Panc1 (cell line): ENCODE results near the gene RNF17. TPM values are rescaled to one million over a fixed set of nuclear protein-coding genes. Genes with fewer than 3 reads are reported as not detected.

Source experiments
- ATAC-seq: fragments of 200-7000 bp; cut with Tn5 transposase; 2 replicates; pipeline ENCODE4 v1.9.1; 2020; ENCODE audit warnings: mild to moderate bottlenecking, moderate library complexity
- BruUV-seq: library from RNA; stranded (reverse); fragments of 400-500 nt; replicated peaks from 2 replicates; lab custom pipeline; 2021; lab: Mats Ljungman, UMichigan
- CTCF ChIA-PET: fragments of 300-600 bp; sonication (Branson Sonifier 250); formaldehyde crosslinking; loops from one replicate; lab custom pipeline; 2022; ENCODE audit warnings: antibody characterized with exemption; lab: Charles Lee
- POLR2A ChIA-PET: fragments of 300-600 bp; sonication (Branson Sonifier 250); formaldehyde crosslinking; loops from one replicate; lab custom pipeline; 2022; ENCODE audit warnings: antibody characterized with exemption; lab: Charles Lee
- DNase-seq: peaks from one replicate; pipeline ENCODE4 v3.0.0-alpha.2; 2010; ENCODE audit warnings: low read depth, low spot score
- H3K27ac ChIP-seq: 2 replicates; pipeline ENCODE4 v1.5.1; 2011; ENCODE audit warnings: mild to moderate bottlenecking, low read length, inconsistent platforms
- H3K27me3 ChIP-seq: fragments of 200-500 bp; sonication (Bioruptor generic); 2 replicates; pipeline ENCODE4 v1.6.0; 2014; ENCODE audit warnings: low read length, inconsistent platforms; ENCODE audit not compliant: control insufficient read depth, insufficient read depth
- H3K36me3 ChIP-seq: fragments of 200-500 bp; sonication (Bioruptor generic); 2 replicates; pipeline ENCODE4 v1.5.1; 2014; ENCODE audit warnings: inconsistent platforms, mild to moderate bottlenecking, low read length, moderate library complexity; ENCODE audit not compliant: control insufficient read depth, insufficient read depth
- H3K4me1 ChIP-seq: 2 replicates; pipeline ENCODE4 v1.5.1; 2011; ENCODE audit warnings: inconsistent platforms, mild to moderate bottlenecking, low read length, moderate library complexity; ENCODE audit not compliant: control insufficient read depth, insufficient read depth
- H3K4me3 ChIP-seq, 2 experiments: 2 replicates each; pipeline ENCODE4 v1.5.1; 2011 to 2012; ENCODE audit warnings: low read depth in 2 of 2, low read length in 2 of 2, mild to moderate bottlenecking in 2 of 2, inconsistent platforms in 1 of 2, moderate library complexity in 1 of 2
- H3K9me3 ChIP-seq: fragments of 200-500 bp; sonication (Bioruptor generic); 2 replicates; pipeline ENCODE4 v1.5.1; 2014; ENCODE audit warnings: low read depth, mild to moderate bottlenecking, inconsistent platforms, low read length, moderate library complexity; ENCODE audit not compliant: control insufficient read depth, insufficient read depth
- POLR2AphosphoS5 ChIP-seq: IDR thresholded peaks from 2 replicates; pipeline ENCODE4 v1.6.1; 2012; ENCODE audit warnings: mild to moderate bottlenecking, low read depth, low read length, moderate library complexity
- REST ChIP-seq, 2 experiments: IDR thresholded peaks; 2 replicates each; pipeline ENCODE4 v1.6.1; 2011 to 2012; ENCODE audit warnings: low read depth in 2 of 2, control low read depth in 1 of 2, low read length in 1 of 2, mild to moderate bottlenecking in 1 of 2, moderate library complexity in 1 of 2; ENCODE audit not compliant: insufficient read depth in 1 of 2
- SIN3A ChIP-seq: IDR thresholded peaks from 2 replicates; pipeline ENCODE4 v1.6.1; 2012; ENCODE audit warnings: low read depth, mild to moderate bottlenecking, low read length, moderate library complexity, borderline replicate concordance; ENCODE audit not compliant: insufficient read depth
- TCF7L2 ChIP-seq: IDR thresholded peaks from 2 replicates; pipeline ENCODE4 v1.6.1; 2011; ENCODE audit warnings: mild to moderate bottlenecking, low read depth, low read length, inconsistent platforms
- in situ Hi-C: cut with HindIII; loops from 2 replicates; pipeline ENCODE4 v1.10.0; 2016; ENCODE audit warnings: low sequenced_read_pairs, low pct_unique_long_range_greater_than_20kb
- intact Hi-C: fragments of 100-400 bp; cut with micrococcal nuclease; formaldehyde crosslinking; loops from one replicate; pipeline ENCODE4 v1.10.0; 2022; ENCODE audit not compliant: unreplicated experiment
- total RNA-seq: library from RNA; stranded (reverse); gene quantifications from one replicate; pipeline ENCODE4 v1.2.1, GENCODE V29; 2021; ENCODE audit not compliant: unreplicated experiment
- TF ChIP-seq, protein P1 (sequence below): fragments of 450-650 bp; IDR thresholded peaks from 2 replicates; pipeline ENCODE4 v1.5.1; 2017; ENCODE audit warnings: mild to moderate bottlenecking

The RNF17 gene
- total RNA-seq, 1 experiment from 2014 or later: not detected

GRCh38 chr13:24746618-24747247 lies 17.2 kb upstream of the RNF17 start:
- peak overlapping the region; percentile 36 to 42 for H3K4me3 ChIP-seq
- intact Hi-C loops: no loop called here
- CTCF ChIA-PET: no interaction called here
- DNase-seq (no peak), ATAC-seq (peak; percentile 78)
- no peaks in the 10 kb centered on the region for H3K27me3 ChIP-seq
- in situ Hi-C loops: no loop called here
- H3K4me1 ChIP-seq: no peaks in the 10 kb centered on the region
- BruUV-seq: no TSS peak
- H3K27ac ChIP-seq: no peak overlapping the region
- no peaks in the 10 kb centered on the region for H3K9me3 ChIP-seq
- H3K36me3 ChIP-seq: no peaks in the 10 kb centered on the region
- TF ChIP-seq, protein P1, sequence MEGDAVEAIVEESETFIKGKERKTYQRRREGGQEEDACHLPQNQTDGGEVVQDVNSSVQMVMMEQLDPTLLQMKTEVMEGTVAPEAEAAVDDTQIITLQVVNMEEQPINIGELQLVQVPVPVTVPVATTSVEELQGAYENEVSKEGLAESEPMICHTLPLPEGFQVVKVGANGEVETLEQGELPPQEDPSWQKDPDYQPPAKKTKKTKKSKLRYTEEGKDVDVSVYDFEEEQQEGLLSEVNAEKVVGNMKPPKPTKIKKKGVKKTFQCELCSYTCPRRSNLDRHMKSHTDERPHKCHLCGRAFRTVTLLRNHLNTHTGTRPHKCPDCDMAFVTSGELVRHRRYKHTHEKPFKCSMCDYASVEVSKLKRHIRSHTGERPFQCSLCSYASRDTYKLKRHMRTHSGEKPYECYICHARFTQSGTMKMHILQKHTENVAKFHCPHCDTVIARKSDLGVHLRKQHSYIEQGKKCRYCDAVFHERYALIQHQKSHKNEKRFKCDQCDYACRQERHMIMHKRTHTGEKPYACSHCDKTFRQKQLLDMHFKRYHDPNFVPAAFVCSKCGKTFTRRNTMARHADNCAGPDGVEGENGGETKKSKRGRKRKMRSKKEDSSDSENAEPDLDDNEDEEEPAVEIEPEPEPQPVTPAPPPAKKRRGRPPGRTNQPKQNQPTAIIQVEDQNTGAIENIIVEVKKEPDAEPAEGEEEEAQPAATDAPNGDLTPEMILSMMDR: peak; percentile 54
- no peak for TF ChIP-seq TCF7L2
- POLR2A ChIA-PET: no interaction called here

DNA sequence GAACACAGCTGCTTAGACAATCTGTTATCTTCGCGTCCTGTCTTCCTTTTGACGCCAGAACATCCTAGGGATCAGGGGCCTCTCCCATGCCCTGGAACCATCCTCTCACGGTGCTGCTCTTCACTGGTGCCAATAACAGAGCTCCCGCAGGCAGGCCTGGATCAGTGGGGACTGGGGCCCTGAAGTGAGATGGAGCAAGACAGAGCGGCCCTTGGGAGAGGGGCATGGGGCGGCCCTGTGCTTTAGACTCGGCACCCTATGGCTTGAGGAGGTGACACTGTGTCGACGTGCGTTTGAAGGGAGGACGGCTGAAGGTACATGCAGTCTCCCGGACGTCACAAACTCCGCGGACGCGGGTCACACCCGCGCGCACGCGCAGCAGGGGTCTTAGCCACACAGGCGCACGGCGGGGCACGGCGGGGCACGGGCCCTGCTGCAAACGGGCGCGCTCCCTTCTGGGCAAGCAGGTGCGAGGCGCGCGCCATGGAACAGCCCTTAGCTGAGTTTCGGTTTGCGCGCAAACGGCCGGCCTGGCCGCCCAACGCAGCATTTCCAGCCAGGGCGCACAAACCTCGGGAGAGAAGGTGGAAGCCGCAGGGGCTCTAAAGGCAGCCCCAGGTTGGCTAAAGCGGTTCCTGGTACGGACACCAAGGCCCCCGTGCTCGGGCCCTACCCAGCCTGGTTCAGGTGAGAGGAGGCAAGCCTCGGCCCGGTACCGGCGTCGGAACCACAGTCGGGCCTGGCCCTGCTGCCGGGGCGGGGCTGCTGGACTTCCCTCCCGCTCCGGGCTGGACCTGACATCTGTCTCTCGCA lies 16.5 kb upstream of the RNF17 start:
- ATAC-seq (peak; percentile 66), DNase-seq (no peak)
- Histone ChIP-seq H3K4me1 (no peaks in the 10 kb centered on the region), H3K4me3 (peak overlapping the region; percentile 36 to 42), H3K9me3 (no peaks in the 10 kb centered on the region), H3K27ac (no peak overlapping the region), H3K27me3 (no peaks in the 10 kb centered on the region), H3K36me3 (no peaks in the 10 kb centered on the region)
- no TSS peak for BruUV-seq
- intact Hi-C loops (no loop called here), in situ Hi-C loops (no loop called here)
- TF ChIP-seq REST (IDR thresholded peaks at IDR 0.05; ENCODE audit: insufficient read depth in 1 of 2, low read depth in 2 of 2, low read length in 1 of 2): no peak
- no peak for TF ChIP-seq POLR2AphosphoS5
- no peak for TF ChIP-seq TCF7L2
- no peak for TF ChIP-seq SIN3A
- TF ChIP-seq, protein P1: no peak
- ChIA-PET CTCF (no interaction called here), POLR2A (no interaction called here)
